ENCODE results near the gene SEMA3A.

- no peak for TF ChIP-seq POLR2AphosphoS5 (IDR thresholded peaks at IDR 0.05)
- TF ChIP-seq CTCF (IDR thresholded peaks at IDR 0.05): no peak
These were observed 272.5 kb downstream of the SEMA3A start for GRCh38 chr7:83921941-83922607.

Measured in breast epithelium (tissue), 3 donors.